HG03108 (cell line): ENCODE results near the gene SLC6A20.

Source experiments
- ATAC-seq: cut with Tn5 transposase; IDR thresholded peaks from one replicate; pipeline ENCODE4 v1.9.1; 2021; ENCODE audit warnings: moderate library complexity; ENCODE audit not compliant: unreplicated experiment

The SLC6A20 gene

DNA sequence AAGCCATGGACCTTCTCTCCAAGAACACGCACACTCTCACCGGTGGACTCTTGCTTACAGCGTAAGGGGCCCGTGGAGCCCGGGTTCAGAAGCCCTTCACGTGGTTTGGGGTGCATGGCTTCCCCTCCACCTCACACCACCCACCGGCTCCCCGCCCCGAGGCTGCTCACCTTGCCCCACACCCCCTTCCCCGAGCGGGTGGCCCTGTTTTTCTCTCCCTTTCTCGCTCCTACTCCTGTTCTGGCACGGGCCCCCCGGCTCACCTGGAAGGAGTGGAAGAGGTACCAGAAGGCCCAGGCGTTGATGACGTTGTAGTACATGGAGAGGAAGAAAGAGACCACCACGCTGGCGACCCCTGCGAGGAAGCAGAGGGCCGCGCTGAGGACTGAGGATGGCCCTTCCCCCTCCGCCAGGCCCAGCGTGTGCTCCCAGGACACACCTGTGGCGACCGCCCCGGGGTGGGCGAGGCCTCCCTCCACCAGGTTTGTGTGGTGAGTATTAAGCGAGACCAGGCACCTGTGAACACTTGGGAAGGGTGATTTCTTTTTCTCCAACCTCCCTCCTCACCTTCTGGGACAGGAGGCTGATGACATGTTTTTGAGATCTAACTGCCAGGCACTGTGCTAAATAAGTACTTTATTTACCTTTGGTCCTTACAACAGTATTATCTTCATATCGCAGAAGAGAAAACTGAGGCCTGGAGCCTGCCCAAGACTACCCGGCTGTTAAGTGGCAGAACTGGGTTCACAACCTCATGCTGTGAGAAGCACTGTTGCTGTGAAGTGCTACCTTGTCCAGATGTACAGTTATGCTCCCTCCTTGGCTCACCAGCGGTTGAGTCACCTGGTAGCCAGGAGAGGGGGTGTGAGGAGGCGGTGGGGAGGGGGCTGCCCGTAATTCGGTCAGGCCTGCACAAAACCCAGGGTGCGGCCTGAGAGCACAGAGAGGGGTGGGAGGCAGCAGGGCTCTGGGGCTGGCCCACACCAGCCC lies 16.3 kb downstream of the SLC6A20 start:
- ATAC-seq, result no peak

DNA sequence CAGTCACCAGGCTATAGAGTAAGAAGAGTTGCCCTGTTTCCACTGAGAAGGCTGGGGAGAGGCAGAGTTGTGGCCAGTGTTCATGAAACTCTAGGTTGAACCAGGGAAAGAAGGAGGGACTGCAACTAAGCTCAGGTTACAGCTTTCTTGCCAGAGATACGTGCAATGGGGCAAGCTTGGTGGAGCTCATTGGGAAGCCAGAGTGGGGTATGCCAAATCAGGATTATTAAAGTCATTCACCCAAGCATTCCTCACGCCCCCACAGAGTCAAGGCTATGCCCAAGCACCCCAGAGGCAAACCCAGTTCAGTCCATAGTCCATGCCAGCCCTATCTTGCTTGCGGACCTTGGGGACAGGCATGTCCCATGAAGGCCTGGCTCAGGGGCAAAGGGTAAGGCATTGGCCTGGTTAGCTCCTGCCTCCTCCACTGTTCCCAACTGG lies 17.6 kb downstream of the SLC6A20 start:
- ATAC-seq, result no peak

DNA sequence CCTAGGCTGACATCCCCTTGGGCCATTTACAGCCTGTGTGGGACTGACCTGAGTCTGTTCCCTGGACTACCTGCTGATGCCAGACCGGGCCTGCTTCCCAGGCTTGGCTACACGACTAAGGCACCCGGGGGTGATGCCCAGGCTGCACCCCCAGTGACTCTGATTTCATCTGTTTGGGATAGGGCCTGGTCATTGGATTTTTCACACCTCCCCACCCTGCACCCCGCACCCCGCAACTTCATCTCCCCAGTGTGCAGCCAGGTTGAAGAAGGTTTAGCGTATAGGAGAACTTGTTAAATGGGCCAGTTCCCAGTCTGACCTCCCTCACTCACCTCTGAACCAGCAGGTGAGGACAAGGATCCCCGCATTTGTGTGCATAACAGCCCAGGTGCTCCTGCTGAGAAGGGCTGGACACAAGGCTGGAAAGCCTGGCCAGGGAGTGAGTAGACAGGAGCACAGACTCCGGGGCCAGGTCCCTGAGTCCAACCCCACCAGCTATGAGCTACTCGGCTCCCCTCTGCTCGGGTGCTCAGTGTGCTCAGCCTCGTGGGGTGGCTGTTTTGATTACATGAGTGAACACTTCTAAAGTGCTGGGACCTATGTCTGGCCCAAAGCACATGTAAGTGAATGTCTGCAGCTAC lies 18.5 kb downstream of the SLC6A20 start:
- no peak for ATAC-seq

DNA sequence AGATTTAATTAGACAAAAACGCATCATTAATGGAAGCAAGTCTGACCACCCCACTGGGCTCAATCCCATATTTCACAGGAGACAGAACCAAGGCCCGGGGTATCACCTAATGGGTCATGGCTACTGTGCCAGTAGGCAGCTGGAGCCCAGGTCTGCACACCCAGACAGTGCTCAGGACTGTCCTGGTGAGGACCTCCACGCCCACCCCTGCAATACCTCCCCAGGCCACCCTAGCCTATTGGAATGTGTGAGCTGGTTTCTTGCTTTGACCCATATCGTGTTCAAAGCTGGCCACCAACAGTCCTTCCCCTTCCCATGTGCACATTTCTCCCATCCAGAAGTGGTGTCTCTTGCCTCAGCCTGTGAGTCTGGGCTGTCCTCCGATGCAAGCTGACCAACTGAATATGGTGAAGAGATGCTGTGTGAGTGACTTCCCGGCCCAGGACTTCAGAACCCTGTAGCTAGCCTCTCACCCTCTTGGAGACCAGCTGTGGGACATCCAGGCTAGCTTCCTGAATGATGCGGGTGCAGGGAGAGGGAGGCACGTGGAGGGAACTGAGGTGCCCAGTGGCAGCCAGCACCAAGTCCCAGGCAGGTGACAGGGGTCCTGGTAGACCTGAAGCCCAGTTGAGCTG lies 19.1 kb downstream of the SLC6A20 start:
- no peak for ATAC-seq

DNA sequence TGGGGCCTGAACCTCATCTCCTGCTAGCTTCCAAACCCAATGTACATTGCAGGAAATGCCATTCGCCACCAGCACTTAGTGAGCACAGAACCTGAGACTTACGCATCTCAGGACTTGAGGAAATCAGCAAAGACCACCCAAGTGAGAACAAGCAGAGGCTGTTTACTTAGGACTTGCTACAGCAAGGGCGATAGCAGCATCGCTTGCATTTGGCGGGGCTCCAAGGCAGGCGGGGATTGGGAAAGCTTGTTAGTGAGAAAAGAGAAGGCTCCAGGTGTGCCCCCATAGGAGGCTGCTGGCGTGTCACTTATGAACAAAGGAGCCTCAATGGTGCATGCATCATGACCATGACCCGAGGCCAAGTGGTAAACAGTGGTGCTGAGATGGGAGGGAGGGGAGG lies 19.7 kb downstream of the SLC6A20 start:
- ATAC-seq, result no peak

DNA sequence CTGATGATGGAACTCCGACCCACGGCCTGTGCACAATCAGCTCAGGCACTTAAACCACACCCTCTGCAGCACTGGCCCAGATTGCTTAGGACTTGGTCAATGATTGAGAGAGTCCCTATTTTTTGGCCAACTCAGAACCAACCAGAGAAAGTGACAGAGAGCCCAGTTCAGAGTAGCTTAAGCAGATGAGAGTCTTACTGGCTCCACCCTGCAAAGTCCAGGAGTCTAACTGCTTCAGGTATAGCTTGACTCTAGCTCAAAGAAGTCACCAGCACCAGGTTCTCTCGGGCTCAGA lies 20.1 kb downstream of the SLC6A20 start:
- ATAC-seq, result no peak

DNA sequence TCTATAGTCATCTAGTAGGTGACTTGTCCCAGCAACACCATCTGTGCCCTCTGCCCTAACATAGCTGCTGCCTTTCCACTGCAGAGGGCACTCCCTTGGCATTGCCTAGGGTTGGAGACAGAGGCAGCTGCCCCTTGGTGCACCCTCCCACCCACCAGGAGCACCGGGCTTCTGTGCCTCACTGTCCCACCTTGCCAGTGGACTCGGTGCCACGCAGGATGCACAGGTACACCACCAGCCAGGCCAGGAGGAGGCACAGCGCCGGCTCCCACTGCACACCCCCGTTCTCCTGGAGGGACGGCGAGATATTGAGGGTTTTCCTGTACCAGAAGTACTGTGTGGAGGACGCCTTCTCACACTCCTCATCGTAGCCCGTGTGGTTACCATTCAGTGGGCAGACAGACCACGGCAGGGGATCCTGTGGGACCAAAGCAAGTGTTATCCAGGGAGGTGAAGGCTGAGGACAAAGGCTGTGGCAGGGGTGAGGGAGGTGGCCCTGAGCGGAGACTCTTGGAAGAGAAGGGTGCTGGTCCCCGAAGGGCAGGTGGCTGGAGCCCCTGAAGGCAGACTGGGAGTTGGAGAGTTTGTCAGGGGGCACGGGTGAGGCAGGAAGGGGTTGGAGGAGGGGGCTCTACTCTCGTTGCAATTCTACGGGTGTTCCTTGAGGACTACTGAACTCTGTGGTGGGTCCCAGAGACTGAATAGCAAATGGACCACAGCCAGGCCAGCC lies 20.6 kb downstream of the SLC6A20 start:
- ATAC-seq, result no peak

DNA sequence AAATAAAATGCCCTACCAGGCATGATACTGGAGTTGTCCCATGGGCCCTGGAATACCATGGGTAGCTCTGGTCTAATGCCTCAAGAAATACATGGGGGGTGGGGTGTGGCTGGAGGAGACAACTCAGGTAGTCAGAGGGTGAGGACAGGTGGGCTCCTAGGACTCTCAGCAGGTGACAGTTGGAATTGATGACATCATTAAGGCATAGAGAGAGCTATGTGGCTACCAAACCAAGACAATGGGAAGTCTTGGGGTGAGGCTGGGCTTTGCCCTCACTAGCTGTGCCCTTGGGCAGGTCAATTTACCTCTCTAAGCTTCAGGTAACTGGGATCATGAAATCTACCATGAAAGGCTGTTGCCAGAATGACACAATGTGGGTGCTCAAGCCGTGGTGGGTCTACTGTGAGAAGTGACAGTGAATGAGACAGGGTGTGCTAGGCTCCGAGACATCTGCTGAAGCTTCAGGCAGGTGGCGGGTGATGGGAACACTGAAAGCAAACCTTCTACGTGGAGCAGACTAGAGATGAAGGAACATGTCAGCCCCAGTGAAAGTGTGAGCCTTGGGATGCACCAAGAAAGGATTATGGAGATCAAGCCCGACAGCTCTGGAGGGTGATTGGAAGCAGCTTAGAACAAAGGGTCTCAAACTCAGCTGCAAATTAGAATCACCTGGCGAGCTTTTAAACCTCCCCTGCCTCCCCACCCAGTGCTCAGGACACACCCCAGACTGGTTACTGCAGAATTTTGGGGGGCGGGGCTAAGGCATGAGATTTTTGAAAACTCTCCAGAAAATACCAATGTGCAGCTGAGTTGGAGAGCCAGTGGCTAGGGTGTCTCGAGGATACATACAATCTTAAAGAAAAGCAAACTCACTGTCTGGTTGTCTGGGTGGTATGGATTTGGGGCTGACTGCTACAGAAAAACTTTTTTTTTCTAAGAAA lies 21.5 kb downstream of the SLC6A20 start:
- ATAC-seq, result no peak

DNA sequence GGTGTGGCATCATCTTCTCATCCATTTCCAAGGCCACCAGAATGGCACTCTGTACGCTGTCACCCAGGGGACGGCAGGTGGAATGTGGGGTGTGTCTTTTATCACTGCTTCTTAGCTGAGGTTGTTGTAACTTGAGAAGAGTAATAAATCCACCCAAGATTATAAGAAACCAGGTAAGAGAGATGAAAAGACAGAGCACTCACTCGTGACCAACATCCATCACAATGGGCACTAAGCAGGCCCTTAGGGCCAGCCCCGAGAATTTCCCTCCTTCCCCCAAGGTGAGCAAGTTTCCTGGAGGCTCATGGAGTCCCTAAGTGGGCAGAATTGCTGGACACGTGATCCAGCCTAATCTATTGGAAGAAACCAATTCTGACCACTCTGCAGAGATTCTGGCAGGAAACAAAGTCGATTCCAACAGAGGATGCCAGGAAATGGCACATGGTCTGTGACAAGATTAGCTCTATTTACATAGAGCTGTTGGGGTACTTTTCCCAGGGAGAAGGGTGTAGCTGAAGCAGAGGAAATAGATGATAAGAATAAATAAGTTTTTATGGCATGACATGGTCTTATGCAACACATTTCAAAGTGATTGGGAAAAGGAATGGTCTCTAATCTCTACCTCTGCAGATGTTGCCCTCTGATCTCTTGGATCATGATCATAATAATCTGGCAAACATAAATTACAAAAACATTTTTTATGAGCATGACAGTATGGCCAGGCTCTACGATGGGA lies 22.5 kb downstream of the SLC6A20 start:
- ATAC-seq, result no peak

DNA sequence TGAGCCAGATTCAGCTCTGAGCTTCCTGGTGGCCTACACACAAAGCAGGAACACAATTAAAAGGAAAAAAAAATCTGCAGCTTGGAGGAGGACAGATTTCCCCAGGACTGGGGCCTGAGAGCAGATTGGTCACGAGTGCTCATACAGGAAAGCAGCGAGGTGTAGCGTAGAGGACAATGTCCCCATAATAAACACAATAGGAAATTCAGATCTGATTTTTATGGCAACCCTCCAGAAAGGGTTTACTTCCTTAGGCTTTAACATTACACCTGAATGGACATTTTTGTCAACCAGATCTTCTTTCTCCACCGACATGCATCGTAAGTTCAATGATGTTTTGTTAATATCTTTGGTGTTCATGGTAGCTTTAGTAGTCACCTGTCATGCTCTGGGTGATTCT lies 23.3 kb downstream of the SLC6A20 start:
- no peak for ATAC-seq

DNA sequence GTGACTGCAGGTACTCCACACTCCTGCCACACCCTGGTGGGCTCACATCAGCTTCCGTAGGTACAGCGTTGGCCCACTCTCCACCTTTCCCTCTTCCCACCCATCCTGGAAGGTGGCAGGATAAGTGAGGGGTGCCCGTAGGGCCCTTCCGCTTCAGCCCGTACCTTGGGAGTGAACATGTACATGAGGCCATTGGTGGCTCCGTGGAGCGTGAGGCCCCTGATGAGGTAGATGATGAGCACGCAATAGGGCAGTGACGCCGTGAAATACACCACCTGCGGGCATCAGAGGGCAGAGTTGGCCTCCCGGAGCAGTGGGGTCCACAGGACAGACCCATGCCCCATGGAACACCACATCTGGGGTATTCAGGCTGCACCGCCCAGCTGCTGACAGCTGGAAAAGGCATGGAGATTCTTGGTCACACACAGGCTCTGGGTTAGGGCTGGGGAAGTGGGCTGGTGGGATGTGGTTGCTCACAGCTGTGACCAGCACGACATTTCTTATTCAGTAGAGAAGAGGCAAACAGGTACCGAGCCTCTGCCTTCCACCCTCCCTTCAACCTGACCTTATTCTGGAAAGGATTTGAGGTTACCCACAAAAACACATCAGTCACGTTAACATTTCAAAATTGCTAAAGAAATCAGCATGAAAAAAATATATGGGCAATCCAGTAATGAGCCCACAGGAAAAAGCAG lies 23.8 kb downstream of the SLC6A20 start:
- no peak for ATAC-seq

DNA sequence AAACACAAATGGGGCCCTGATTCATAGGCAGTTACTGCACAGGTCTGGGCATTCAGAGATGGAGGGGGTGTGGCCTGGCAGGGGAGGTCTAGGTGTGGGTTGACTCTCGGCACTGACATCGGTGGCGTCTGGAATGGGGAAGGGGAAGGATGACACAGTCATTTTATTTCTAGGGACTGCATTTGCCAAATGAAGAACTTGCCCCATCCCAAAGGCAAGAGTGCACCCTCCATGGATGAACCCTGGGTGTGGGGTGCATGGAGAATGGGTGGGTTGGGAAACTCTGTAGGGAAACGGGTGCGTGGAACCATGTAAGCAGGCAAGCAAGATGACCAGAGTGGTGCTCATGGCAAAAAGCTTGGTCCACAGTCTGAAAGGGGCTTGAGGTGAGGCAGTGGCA lies 24.5 kb downstream of the SLC6A20 start:
- no peak for ATAC-seq

DNA sequence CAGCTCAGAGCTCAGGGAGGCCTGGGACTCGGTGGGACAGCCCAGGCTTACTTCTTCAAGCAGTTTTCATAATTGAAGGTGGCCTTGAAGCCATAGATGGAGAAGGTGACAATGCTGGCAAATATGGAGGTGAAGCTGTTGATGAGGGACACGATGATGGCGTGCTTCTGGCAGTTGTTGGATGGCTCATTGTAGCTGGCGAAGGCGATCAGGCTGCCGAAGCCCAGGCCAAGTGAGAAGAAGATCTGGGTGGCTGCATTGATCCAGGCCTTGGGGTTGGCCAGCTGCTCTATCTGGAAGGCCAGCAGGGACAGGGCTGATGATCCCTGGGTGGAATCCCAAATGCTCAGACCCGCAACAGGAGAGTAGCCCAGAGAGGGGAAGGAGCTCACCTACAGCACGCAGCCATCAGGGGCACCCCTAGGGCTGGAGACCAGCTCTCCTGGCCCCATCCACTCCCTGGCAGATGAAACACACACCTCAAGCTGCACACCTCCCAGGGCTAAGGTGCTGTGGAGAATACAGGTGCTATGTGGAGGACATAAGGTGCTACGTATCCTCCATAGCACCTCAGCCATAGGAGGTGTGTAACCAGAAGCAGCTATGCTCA lies 25.1 kb downstream of the SLC6A20 start:
- no peak for ATAC-seq

DNA sequence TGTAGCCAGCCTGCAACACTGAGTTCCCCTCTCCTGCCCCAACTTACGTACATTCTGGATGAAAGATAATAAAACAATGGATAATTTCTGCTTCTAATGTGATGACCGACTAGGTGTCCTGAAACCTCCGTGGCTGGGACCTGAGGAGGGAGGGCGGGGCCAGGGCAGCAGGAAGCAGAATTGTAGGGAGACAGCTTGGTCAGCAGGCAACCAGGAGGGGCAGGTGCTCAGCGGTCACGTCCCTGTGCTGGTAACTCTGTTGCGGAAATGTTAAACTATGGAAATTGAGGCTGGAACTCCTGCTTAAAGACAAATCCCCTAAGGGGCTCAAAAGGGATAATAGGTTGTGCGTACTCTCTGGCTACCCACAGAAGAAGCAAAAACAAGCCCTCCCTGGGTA lies 30.4 kb downstream of the SLC6A20 start:
- no peak for ATAC-seq

DNA sequence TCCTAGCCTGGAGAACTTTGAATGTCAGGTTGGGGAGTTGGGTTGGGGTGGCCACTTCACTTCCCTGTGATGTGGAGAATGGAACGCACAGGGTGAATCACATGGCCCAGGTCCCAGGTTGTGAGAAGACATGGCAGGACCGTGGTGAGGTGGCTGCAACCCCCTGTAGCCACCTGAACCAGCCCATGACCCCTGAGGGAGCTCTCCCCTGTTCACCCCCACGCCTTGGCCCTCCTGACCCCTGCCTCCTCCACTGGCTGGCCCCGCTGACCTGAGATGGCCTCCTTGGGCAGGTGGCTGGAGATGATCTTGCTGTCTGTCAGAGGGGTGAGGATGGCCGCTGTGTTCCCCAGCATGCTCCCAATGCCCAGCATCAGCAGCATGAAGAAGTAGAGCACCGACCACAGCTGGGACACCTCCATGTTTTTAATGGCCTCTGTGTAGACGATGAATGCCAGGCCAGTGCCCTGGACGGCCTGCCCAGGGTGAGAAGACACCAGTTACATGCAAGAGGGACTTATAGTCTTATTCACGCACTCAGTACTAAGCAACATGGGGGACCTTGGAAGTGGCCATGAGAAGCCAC lies 31.0 kb downstream of the SLC6A20 start:
- no peak for ATAC-seq

DNA sequence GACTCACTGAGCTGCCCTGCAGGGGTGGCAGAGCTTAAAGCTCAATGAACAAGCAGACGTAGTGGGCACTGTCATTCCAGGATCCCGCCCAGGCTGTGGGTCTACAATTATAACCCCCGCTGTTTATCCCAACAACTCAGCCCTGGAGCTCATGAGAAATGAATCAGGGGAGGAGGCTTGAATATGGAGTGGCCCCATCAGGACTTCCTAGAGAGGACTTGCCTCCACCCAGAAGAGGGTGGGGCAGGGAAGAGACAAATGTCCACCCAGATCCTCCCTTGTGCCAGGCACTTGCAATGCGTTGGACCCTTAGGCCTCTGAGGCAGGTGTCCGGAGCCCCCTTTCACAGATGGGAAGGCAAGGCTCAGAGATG lies 33.0 kb downstream of the SLC6A20 start:
- no peak for ATAC-seq

DNA sequence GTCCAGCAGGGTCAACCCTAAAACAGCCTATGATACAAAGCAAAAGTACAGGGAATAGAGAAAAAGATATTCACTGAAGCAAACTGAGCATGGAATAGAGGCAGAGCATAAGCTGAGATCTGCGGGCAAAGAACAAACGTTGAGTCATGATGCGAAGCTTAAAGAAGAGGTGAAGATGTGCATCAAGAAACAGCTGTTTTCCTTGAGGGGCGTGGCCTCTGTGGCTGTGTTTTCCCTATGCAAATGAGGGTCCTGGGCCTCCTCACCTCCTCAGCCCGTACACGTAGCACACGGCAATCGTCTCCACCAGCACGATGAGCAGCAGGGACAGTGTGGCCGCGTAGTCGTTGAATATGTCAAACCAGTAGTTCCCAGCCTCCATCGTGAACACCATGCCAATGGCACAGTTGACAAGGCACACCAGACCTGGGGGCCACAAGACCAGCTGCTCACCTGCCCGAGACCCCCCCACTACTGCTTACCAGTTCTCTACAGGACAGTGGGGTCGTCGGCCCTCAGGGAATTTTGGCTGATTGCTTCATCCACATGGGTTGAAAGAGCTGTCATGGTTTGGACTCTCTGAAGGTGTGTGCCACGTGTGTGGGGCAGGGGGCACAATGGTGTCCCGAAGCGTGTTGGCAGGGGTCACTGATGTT lies 33.6 kb downstream of the SLC6A20 start:
- no peak for ATAC-seq

DNA sequence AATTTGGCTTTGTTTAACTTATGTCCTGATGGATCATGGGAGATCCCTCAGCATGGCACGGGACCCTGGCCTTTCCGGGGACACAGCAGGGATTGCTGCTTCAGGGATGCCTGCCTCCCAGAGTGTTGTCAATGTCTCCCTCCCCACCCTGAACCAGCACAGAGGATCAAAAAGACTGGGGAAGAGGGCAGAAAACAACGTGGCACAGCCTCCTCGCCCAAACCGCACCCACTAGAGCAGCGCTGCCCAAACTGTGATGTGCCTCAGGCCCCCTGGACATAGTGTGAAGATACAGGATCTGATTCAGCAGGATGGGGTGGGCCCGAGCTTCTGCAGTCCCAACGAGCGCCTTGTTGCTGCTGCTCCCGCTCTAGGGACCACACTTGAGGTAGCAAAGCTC lies 34.5 kb downstream of the SLC6A20 start:
- ATAC-seq, result no peak
